ENCODE results near the gene IMP4.

DNA sequence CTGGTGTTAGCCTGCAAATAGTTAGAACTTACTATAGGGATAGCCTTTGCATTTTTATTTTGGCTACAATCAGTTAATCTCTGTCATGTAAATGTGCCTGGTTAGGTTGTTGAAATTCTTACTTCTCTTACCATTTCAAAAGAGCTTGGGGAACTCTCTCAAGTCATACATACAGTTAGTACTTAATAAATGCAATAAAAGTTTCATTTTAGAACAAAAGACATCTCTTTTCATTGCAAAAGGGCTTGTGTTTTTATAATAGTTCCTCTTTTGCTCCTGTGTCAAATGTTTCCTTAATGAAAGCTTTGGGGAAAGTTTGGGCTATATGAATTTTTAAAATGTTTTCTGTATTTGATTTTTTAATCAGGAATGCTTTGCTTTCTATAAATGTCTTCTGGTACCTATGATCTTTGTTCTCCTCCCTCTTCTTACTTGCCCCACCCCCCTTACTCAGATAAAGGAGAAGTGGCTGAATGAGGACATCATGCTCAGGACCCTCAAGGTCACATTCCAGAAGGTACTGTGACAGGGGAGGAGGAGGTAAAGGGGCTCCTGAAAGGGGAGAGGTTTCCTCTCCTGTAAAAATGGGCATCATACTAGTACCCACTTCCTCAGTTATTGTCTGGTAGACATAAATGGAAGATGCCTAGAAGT, 26.7 kb downstream of the IMP4 start:
- TF ChIP-seq TAF1 (IDR thresholded peaks at IDR 0.05; ENCODE audit: low read depth): no peak
- TF ChIP-seq, protein P1, sequence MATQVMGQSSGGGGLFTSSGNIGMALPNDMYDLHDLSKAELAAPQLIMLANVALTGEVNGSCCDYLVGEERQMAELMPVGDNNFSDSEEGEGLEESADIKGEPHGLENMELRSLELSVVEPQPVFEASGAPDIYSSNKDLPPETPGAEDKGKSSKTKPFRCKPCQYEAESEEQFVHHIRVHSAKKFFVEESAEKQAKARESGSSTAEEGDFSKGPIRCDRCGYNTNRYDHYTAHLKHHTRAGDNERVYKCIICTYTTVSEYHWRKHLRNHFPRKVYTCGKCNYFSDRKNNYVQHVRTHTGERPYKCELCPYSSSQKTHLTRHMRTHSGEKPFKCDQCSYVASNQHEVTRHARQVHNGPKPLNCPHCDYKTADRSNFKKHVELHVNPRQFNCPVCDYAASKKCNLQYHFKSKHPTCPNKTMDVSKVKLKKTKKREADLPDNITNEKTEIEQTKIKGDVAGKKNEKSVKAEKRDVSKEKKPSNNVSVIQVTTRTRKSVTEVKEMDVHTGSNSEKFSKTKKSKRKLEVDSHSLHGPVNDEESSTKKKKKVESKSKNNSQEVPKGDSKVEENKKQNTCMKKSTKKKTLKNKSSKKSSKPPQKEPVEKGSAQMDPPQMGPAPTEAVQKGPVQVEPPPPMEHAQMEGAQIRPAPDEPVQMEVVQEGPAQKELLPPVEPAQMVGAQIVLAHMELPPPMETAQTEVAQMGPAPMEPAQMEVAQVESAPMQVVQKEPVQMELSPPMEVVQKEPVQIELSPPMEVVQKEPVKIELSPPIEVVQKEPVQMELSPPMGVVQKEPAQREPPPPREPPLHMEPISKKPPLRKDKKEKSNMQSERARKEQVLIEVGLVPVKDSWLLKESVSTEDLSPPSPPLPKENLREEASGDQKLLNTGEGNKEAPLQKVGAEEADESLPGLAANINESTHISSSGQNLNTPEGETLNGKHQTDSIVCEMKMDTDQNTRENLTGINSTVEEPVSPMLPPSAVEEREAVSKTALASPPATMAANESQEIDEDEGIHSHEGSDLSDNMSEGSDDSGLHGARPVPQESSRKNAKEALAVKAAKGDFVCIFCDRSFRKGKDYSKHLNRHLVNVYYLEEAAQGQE (IDR thresholded peaks at IDR 0.05; ENCODE audit: low read depth): no peak
- no peak for TF ChIP-seq RAD21 (IDR thresholded peaks at IDR 0.05; ENCODE audit: low read depth)
- no peak for TF ChIP-seq TEAD4 (IDR thresholded peaks at IDR 0.05)
- no peak for TF ChIP-seq EP300 (IDR thresholded peaks at IDR 0.05; ENCODE audit: borderline replicate concordance)
- TF ChIP-seq YY1 (IDR thresholded peaks at IDR 0.05; ENCODE audit: low read depth): no peak
- TF ChIP-seq NFIC (IDR thresholded peaks at IDR 0.05): no peak

All from Ishikawa (cell line).